ENCODE results near the gene SART3.
"Not testable (repeated sequence)": the region's sequence is repeated elsewhere in the genome, so short reads cannot be mapped to it uniquely, and the experiment has no call there.

Gene SART3

GRCh38 chr12:108487029-108487428, 73.9 kb downstream of the SART3 start:
- H3K4me3 ChIP-seq (ENCODE audit: insufficient read depth, low read depth, low read length); H3K9me3 ChIP-seq (ENCODE audit: control insufficient read depth, low read length); H3K27me3 ChIP-seq (ENCODE audit: control insufficient read depth, insufficient read depth, low read length, poor library complexity, severe bottlenecking); H3K27ac ChIP-seq (ENCODE audit: insufficient read depth, low read depth, low read length, poor library complexity, severe bottlenecking); H3K4me1 ChIP-seq (ENCODE audit: control insufficient read depth, insufficient read depth, low read length); H3K36me3 ChIP-seq (ENCODE audit: control insufficient read depth, insufficient read depth, low read length): not testable (repeated sequence)
- WGBS, 2 experiments = 100% methylated on average over 3 of the region's 4 CpGs; no CpG with 5 or more reads in 1 of the 2 experiments

- not testable (repeated sequence) for H3K4me1 ChIP-seq (ENCODE audit: control insufficient read depth, insufficient read depth, low read length); H3K4me3 ChIP-seq (ENCODE audit: insufficient read depth, low read depth, low read length); H3K27ac ChIP-seq (ENCODE audit: insufficient read depth, low read depth, low read length, poor library complexity, severe bottlenecking); H3K36me3 ChIP-seq (ENCODE audit: control insufficient read depth, insufficient read depth, low read length); H3K9me3 ChIP-seq (ENCODE audit: control insufficient read depth, low read length); H3K27me3 ChIP-seq (ENCODE audit: control insufficient read depth, insufficient read depth, low read length, poor library complexity, severe bottlenecking)
- 88 to 92% methylated on average over 7 of the region's 7 CpGs for WGBS, 2 experiments
Observed at GRCh38 chr12:108485371-108485770, 75.6 kb downstream of the SART3 start.

DNA sequence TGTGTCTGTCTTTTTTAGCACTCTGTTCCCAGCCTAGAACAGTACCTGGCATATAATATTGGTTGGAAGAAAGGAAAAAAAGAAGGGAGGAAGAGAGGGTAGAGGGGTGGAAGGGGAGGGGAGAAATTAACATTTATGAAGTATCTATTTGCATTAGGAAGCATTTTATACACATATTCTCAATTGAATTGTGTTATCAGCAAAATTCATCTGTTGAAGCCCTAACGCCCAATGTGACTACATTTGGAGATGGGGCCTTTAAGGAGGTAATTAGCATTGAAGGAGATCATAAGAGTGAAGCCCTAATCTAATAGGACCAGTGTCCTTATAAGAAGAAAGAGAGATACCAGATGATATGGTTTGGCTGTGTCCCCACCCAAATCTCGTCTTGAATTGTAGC, 76.1 kb downstream of the SART3 start:
- no peaks in the 10 kb centered on the region for H3K36me3 ChIP-seq (ENCODE audit: control insufficient read depth, insufficient read depth, low read length)
- no peaks in the 10 kb centered on the region for H3K9me3 ChIP-seq (ENCODE audit: control insufficient read depth, low read length)
- H3K4me3 ChIP-seq (ENCODE audit: insufficient read depth, low read depth, low read length) = no peak overlapping the region
- H3K27ac ChIP-seq (ENCODE audit: insufficient read depth, low read depth, low read length, poor library complexity, severe bottlenecking) = no peak overlapping the region
- H3K27me3 ChIP-seq (ENCODE audit: control insufficient read depth, insufficient read depth, low read length, poor library complexity, severe bottlenecking) = no peaks in the 10 kb centered on the region
- H3K4me1 ChIP-seq (ENCODE audit: control insufficient read depth, insufficient read depth, low read length) = no peaks in the 10 kb centered on the region
- WGBS, 2 experiments = 90 to 97% methylated on average over 2 of the region's 2 CpGs

DNA sequence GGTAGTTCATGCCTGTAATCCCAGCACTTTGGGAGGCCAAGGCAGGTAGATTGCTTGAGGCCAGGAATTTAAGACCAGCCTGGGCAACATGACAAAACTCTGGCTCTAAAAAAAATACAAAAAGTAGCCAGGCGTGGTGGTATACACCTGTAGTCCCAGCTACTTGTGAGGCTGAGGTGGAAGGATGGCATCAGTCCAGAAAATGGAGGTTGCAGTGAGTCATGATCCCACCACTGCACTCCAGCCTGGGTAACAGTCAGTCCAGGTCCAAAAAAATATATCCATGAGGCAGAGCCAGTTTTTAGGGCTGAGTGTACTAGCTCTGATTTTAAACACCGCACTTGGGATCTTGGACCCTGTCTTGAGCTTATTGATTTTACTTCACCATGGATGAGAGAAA, 76.5 kb downstream of the SART3 start:
- Histone ChIP-seq H3K4me1 (ENCODE audit: control insufficient read depth, insufficient read depth, low read length) (no peaks in the 10 kb centered on the region), H3K9me3 (ENCODE audit: control insufficient read depth, low read length) (no peaks in the 10 kb centered on the region), H3K27me3 (ENCODE audit: control insufficient read depth, insufficient read depth, low read length, poor library complexity, severe bottlenecking) (no peaks in the 10 kb centered on the region), H3K36me3 (ENCODE audit: control insufficient read depth, insufficient read depth, low read length) (no peaks in the 10 kb centered on the region), H3K4me3 (ENCODE audit: insufficient read depth, low read depth, low read length) (no peak overlapping the region), H3K27ac (ENCODE audit: insufficient read depth, low read depth, low read length, poor library complexity, severe bottlenecking) (no peak overlapping the region)
- WGBS, 2 experiments = 96 to 97% methylated on average over 2 of the region's 2 CpGs

DNA sequence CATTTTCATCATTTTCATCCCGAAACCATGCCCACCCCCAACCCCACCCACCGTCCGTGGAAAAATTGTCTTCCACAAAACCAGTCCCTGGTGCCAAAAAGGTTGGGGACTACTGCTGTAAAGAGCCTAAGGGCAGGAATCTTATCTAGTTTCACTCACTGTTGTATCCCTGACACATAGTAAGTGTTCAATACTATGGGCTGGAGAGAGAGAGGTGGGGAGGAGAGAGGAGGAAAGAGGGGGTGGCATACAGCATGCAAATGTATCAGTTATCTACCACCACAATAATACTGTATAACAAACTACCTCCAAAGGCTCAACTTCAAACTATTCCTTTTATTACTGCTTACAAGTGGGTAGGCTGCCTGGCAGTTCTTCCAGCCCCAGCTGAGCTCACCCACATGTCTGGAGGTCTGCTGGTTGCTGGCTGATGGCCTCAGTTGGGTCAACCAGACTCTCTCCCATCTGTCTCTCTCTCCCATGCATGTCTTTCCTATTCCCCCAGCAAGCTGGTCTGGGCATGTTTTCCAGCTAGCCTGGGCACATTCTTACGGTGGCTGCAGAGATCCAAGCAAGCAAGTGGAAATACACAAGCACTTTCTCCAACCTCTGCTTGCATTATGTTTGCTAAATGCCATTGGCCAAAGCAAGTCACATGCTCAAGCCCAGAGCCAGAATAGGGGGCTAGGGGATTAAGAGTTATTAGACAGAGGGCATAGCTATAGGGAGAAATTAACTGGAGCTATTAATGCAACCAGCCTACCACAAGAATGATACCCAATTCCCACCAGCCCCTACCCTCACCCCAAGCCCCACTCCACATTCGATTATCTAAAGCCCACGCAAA, 77.5 kb downstream of the SART3 start:
- Histone ChIP-seq H3K4me1 (ENCODE audit: control insufficient read depth, insufficient read depth, low read length) (no peaks in the 10 kb centered on the region), H3K36me3 (ENCODE audit: control insufficient read depth, insufficient read depth, low read length) (no peaks in the 10 kb centered on the region), H3K27me3 (ENCODE audit: control insufficient read depth, insufficient read depth, low read length, poor library complexity, severe bottlenecking) (no peaks in the 10 kb centered on the region), H3K9me3 (ENCODE audit: control insufficient read depth, low read length) (no peaks in the 10 kb centered on the region), H3K4me3 (ENCODE audit: insufficient read depth, low read depth, low read length) (no peak overlapping the region), H3K27ac (ENCODE audit: insufficient read depth, low read depth, low read length, poor library complexity, severe bottlenecking) (no peak overlapping the region)
- 66 to 71% methylated on average over 6 of the region's 6 CpGs for WGBS, 2 experiments

DNA sequence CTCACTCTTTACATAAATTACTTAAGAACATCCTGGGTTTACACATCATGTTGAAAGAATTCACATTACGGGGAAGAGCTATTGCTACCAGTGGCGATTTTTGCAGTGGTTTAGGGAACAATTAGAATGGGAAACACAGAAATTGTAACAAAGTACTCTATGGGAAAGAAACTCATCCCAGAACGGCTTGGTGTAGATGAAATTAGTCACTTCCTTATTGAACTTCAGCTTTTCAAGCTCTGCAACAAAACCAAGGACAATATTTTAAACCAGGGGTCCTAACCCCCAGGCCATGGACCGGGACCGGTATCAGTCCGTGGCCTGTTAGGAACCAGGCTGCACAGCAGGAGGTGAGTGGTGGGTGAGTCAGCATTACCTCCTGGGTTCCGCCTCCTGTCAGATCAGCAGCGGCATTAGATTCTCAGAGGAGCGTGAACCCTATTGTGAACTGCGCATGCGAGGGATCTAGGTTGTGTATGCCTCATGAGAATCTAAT, 78.2 kb downstream of the SART3 start:
- H3K36me3 ChIP-seq (ENCODE audit: control insufficient read depth, insufficient read depth, low read length) = no peaks in the 10 kb centered on the region
- no peaks in the 10 kb centered on the region for H3K4me1 ChIP-seq (ENCODE audit: control insufficient read depth, insufficient read depth, low read length)
- WGBS, 2 experiments = 52 to 55% methylated on average over 11 of the region's 11 CpGs
- no peak overlapping the region for H3K4me3 ChIP-seq (ENCODE audit: insufficient read depth, low read depth, low read length)
- H3K27ac ChIP-seq (ENCODE audit: insufficient read depth, low read depth, low read length, poor library complexity, severe bottlenecking) = no peak overlapping the region
- no peaks in the 10 kb centered on the region for H3K9me3 ChIP-seq (ENCODE audit: control insufficient read depth, low read length)
- H3K27me3 ChIP-seq (ENCODE audit: control insufficient read depth, insufficient read depth, low read length, poor library complexity, severe bottlenecking) = no peaks in the 10 kb centered on the region

DNA sequence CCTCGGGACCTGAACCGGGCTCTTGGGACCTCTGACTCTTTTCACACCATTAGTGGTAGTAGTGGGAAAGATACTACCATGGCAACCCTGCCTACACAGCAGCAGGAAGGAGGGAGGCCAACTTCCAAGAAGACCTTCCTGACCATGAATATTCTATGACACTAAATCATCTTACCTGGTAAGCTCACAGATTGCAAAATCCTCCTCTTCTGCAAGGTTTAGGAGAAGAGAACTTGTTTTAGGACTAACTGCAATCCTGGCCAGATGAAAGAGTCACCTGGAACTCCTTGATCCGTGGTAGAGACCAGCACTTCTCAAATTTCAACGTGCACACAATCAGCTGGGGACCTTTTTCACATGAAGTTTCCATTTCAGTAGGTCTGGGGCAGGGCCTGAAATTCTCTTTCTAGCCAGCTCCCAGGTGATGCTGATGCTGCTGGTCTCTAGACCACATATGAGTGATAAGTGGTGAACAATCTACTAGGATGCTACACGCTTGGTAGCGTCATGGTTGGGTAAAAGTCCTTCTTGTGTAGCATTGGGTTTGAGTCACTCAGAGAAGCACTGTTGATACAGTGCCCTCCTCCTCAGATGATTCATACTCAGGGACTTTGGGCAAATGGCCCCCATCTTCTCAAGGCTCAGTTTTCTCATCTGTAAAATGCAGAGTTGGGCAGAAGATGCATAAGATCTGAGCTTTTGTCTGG, 81.5 kb downstream of the SART3 start:
- no peaks in the 10 kb centered on the region for H3K27me3 ChIP-seq (ENCODE audit: control insufficient read depth, insufficient read depth, low read length, poor library complexity, severe bottlenecking)
- no peaks in the 10 kb centered on the region for H3K4me1 ChIP-seq (ENCODE audit: control insufficient read depth, insufficient read depth, low read length)
- H3K27ac ChIP-seq (ENCODE audit: insufficient read depth, low read depth, low read length, poor library complexity, severe bottlenecking) = no peak overlapping the region
- no peaks in the 10 kb centered on the region for H3K36me3 ChIP-seq (ENCODE audit: control insufficient read depth, insufficient read depth, low read length)
- no peak overlapping the region for H3K4me3 ChIP-seq (ENCODE audit: insufficient read depth, low read depth, low read length)
- no peaks in the 10 kb centered on the region for H3K9me3 ChIP-seq (ENCODE audit: control insufficient read depth, low read length)
- 87 to 93% methylated on average over 6 of the region's 6 CpGs for WGBS, 2 experiments

DNA sequence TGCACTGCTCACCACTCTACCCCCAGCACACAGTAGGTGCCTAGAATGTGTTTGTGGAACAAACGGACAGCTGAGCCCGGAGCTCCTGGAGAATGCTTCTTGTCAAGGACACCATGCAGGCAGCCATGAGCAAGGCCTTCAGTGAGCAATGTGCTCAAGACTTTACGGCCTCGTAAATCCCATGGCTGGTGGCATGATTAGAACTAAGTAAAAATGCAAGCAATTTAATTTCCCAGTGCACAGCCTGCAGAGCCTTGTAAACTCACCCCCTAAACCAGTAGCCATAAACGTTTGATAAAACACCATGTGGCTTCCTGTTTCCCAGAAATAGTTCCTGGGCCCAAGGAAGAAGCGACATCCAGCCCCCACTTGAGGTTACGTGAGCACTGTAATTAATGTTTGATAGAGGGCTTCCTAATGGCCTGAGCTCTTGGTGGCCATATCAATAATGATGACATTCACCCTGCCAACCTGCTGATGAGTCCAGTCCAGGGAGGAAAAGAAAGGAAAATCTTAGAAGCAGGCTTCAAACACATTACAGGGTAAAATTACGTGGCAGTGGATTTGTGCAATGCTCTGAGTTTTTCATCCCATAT, 82.3 kb downstream of the SART3 start:
- no peak overlapping the region for H3K4me3 ChIP-seq (ENCODE audit: insufficient read depth, low read depth, low read length)
- WGBS, 2 experiments = 90 to 94% methylated on average over 8 of the region's 8 CpGs
- H3K27ac ChIP-seq (ENCODE audit: insufficient read depth, low read depth, low read length, poor library complexity, severe bottlenecking) = no peak overlapping the region
- no peaks in the 10 kb centered on the region for H3K36me3 ChIP-seq (ENCODE audit: control insufficient read depth, insufficient read depth, low read length)
- no peaks in the 10 kb centered on the region for H3K4me1 ChIP-seq (ENCODE audit: control insufficient read depth, insufficient read depth, low read length)
- H3K27me3 ChIP-seq (ENCODE audit: control insufficient read depth, insufficient read depth, low read length, poor library complexity, severe bottlenecking) = no peaks in the 10 kb centered on the region
- H3K9me3 ChIP-seq (ENCODE audit: control insufficient read depth, low read length) = no peaks in the 10 kb centered on the region

DNA sequence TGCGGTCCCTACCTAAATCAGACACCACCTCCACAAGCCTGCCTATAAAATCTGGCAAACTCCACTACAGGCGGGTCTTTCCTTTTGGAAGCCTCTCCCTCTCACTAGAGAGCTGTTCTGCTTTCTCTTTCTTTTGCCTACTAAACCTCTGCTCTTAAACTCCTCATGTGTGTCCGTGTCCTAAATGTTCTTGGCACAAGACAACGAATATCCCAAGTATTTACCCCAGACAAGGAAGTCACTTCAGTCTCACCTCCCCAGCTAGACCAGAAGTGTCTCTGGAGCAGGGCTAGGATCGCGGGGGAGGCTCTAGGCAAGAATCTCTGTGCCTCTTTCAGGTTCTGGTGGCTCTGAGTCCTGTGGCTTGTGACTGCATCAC, 83.1 kb downstream of the SART3 start:
- WGBS, 2 experiments = 92 to 96% methylated on average over 6 of the region's 6 CpGs
- no peak overlapping the region for H3K27ac ChIP-seq (ENCODE audit: insufficient read depth, low read depth, low read length, poor library complexity, severe bottlenecking)
- H3K9me3 ChIP-seq (ENCODE audit: control insufficient read depth, low read length) = no peaks in the 10 kb centered on the region
- H3K4me1 ChIP-seq (ENCODE audit: control insufficient read depth, insufficient read depth, low read length) = no peaks in the 10 kb centered on the region
- H3K4me3 ChIP-seq (ENCODE audit: insufficient read depth, low read depth, low read length) = no peak overlapping the region
- no peaks in the 10 kb centered on the region for H3K27me3 ChIP-seq (ENCODE audit: control insufficient read depth, insufficient read depth, low read length, poor library complexity, severe bottlenecking)
- no peaks in the 10 kb centered on the region for H3K36me3 ChIP-seq (ENCODE audit: control insufficient read depth, insufficient read depth, low read length)

All from ectodermal cell (in vitro differentiated cells).